A673 (cell line): ENCODE data around the gene NKPD1. TPM values are rescaled to one million over a fixed set of nuclear protein-coding genes. Genes with fewer than 3 reads are reported as not detected.
A peak's percentile ranks its signal among the peaks of the same experiment; 100 is the strongest.

Experiments
- BruUV-seq: library from RNA; stranded (reverse); fragments of 400-500 nt; replicated peaks from 2 replicates; lab custom pipeline; 2021; lab: Mats Ljungman, UMichigan
- CTCF ChIA-PET: fragments of 300-600 bp; sonication (Branson Sonifier 250); formaldehyde crosslinking; loops from one replicate; lab custom pipeline; 2022; ENCODE audit warnings: antibody characterized with exemption; lab: Charles Lee
- POLR2A ChIA-PET: fragments of 300-600 bp; sonication (Branson Sonifier 250); formaldehyde crosslinking; loops from one replicate; lab custom pipeline; 2022; ENCODE audit warnings: antibody characterized with exemption; ENCODE audit not compliant: low non-redundant PET; lab: Charles Lee
- DNase-seq: peaks from one replicate; pipeline ENCODE4 v3.0.0-alpha.2; 2015; ENCODE audit warnings: low spot score
- H3K27ac ChIP-seq: fragments of 200-600 bp; sonication (generic); 2 replicates; pipeline ENCODE4 v1.5.1; 2016; ENCODE audit warnings: mixed run types, low read depth, mild to moderate bottlenecking, mixed read lengths, antibody characterized with exemption, low read length; ENCODE audit not compliant: poor library complexity, severe bottlenecking
- H3K27me3 ChIP-seq: fragments of 200-600 bp; sonication (generic); replicated peaks from 2 replicates; pipeline ENCODE4 v1.6.1; 2017; ENCODE audit warnings: mixed run types, low read depth, mild to moderate bottlenecking, mixed read lengths, antibody characterized with exemption, low read length; ENCODE audit not compliant: insufficient read depth, poor library complexity
- H3K36me3 ChIP-seq: fragments of 200-600 bp; sonication (generic); 2 replicates; pipeline ENCODE4 v1.6.1; 2016; ENCODE audit warnings: mixed run types, mild to moderate bottlenecking, mixed read lengths, antibody characterized with exemption, low read length; ENCODE audit not compliant: insufficient read depth, poor library complexity, severe bottlenecking
- H3K4me1 ChIP-seq: fragments of 200-600 bp; sonication (generic); 2 replicates; pipeline ENCODE4 v1.6.1; 2017; ENCODE audit warnings: mixed run types, mild to moderate bottlenecking, mixed read lengths, antibody characterized with exemption, low read length; ENCODE audit not compliant: insufficient read depth, poor library complexity, severe bottlenecking
- H3K4me3 ChIP-seq: fragments of 200-600 bp; sonication (generic); 2 replicates; pipeline ENCODE4 v1.5.1; 2016; ENCODE audit warnings: low read depth, mixed run types, mild to moderate bottlenecking, mixed read lengths, low read length; ENCODE audit not compliant: poor library complexity, severe bottlenecking
- H3K9me3 ChIP-seq: fragments of 200-600 bp; sonication (generic); 2 replicates; pipeline ENCODE4 v1.6.1; 2016; ENCODE audit warnings: mixed run types, low read depth, mild to moderate bottlenecking, mixed read lengths, antibody characterized with exemption, low read length; ENCODE audit not compliant: poor library complexity, severe bottlenecking
- CTCF ChIP-seq: fragments of 300-800, 200-600 bp; sonication (generic); conservative IDR thresholded peaks from 2 replicates; pipeline ENCODE4 v1.5.1; 2017; ENCODE audit warnings: low read depth, mild to moderate bottlenecking, antibody characterized with exemption, low read length, moderate library complexity, mixed read lengths
- EZH2 ChIP-seq: fragments of 200-600 bp; sonication (generic); IDR thresholded peaks from 2 replicates; pipeline ENCODE4 v1.6.1; 2017; ENCODE audit warnings: borderline replicate concordance, low read depth, mild to moderate bottlenecking, mixed read lengths, antibody characterized with exemption, low read length; ENCODE audit not compliant: poor library complexity, severe bottlenecking
- intact Hi-C: fragments of 100-400 bp; cut with micrococcal nuclease; formaldehyde crosslinking; loops from one replicate; pipeline ENCODE4 v1.10.0; 2022; ENCODE audit not compliant: unreplicated experiment
- total RNA-seq: library from RNA; stranded (reverse); gene quantifications from 2 replicates; pipeline ENCODE4 v1.2.3, GENCODE V29; 2021

Gene NKPD1
- total RNA-seq, 1 experiment from 2014 or later = 0.30 TPM

GRCh38 chr19:45151821-45152503 lies 8.8 kb downstream of the NKPD1 start:
- ChIA-PET POLR2A (no interaction called here), CTCF (no interaction called here)
- no peaks in the 10 kb centered on the region for H3K9me3 ChIP-seq
- H3K4me3 ChIP-seq = peak overlapping the region; percentile 13
- intact Hi-C loops = no loop called here
- no peak for DNase-seq
- peak; percentile 5 for TF ChIP-seq EZH2
- TF ChIP-seq CTCF = no peak
- H3K27me3 ChIP-seq = peaks cover 17% of the 10 kb centered on the region
- no TSS peak for BruUV-seq
- no peaks in the 10 kb centered on the region for H3K36me3 ChIP-seq
- H3K27ac ChIP-seq = no peak overlapping the region
- peaks cover 13% of the 10 kb centered on the region for H3K4me1 ChIP-seq

- intact Hi-C loops = no loop called here
- peaks cover 13% of the 10 kb centered on the region for H3K4me1 ChIP-seq
- ChIA-PET CTCF (no interaction called here), POLR2A (no interaction called here)
- TF ChIP-seq EZH2 (no peak), CTCF (no peak)
- H3K27ac ChIP-seq = no peak overlapping the region
- no peak for DNase-seq
- H3K27me3 ChIP-seq = peaks cover 17% of the 10 kb centered on the region
- no peak overlapping the region for H3K4me3 ChIP-seq
- no TSS peak for BruUV-seq
- H3K36me3 ChIP-seq = no peaks in the 10 kb centered on the region
- no peaks in the 10 kb centered on the region for H3K9me3 ChIP-seq
Measured at GRCh38 chr19:45151320-45151719, 9.5 kb downstream of the NKPD1 start.

- no TSS peak for BruUV-seq
- no peak for TF ChIP-seq CTCF
- TF ChIP-seq EZH2 = no peak
- H3K4me3 ChIP-seq = no peak overlapping the region
- peaks cover 17% of the 10 kb centered on the region for H3K27me3 ChIP-seq
- H3K9me3 ChIP-seq = no peaks in the 10 kb centered on the region
- peaks cover 13% of the 10 kb centered on the region for H3K4me1 ChIP-seq
- no peaks in the 10 kb centered on the region for H3K36me3 ChIP-seq
- CTCF ChIA-PET = no interaction called here
- intact Hi-C loops = no loop called here
- no peak overlapping the region for H3K27ac ChIP-seq
- no peak for DNase-seq
- POLR2A ChIA-PET = no interaction called here
Measured at GRCh38 chr19:45150751-45151281, 10.0 kb downstream of the NKPD1 start.
